GM18505 (cell line): ENCODE results near the gene CCT6A.
"Not testable (repeated sequence)": the region's sequence is repeated elsewhere in the genome, so short reads cannot be mapped to it uniquely, and the experiment has no call there.

Experiments
- ATAC-seq: cut with Tn5 transposase; IDR thresholded peaks from one replicate; pipeline ENCODE4 v1.9.1; 2021; ENCODE audit not compliant: unreplicated experiment
- POLR2A ChIP-seq: IDR thresholded peaks from 4 replicates; pipeline ENCODE4 v1.6.1; 2011; ENCODE audit warnings: borderline replicate concordance; ENCODE audit not compliant: insufficient read depth, insufficient read length; ENCODE audit errors: extremely low read depth

Gene CCT6A

GRCh38 chr7:56033671-56034432, 17.7 kb upstream of the CCT6A start:
- ATAC-seq = peak; percentile 98
- TF ChIP-seq POLR2A = peak; percentile 64

- no peak for TF ChIP-seq POLR2A
- no peak for ATAC-seq
Observed at GRCh38 chr7:56040730-56041129, 10.8 kb upstream of the CCT6A start.

GRCh38 chr7:56045758-56046157, 5.8 kb upstream of the CCT6A start:
- ATAC-seq = not testable (repeated sequence)

GRCh38 chr7:56046721-56047445, 4.7 kb upstream of the CCT6A start:
- ATAC-seq = no peak
- TF ChIP-seq POLR2A = no peak

GRCh38 chr7:56047446-56048116, 4.0 kb upstream of the CCT6A start:
- ATAC-seq = not testable (repeated sequence)

- ATAC-seq = no peak
- TF ChIP-seq POLR2A = no peak
Observed at GRCh38 chr7:56048245-56048644, 3.3 kb upstream of the CCT6A start.

- not testable (repeated sequence) for ATAC-seq
Observed at GRCh38 chr7:56048763-56049162, 2.8 kb upstream of the CCT6A start.

GRCh38 chr7:56051053-56051338, 569 bp upstream of the CCT6A start:
- no peak for ATAC-seq

GRCh38 chr7:56053379-56053778, 1.8 kb downstream of the CCT6A start:
- TF ChIP-seq POLR2A = no peak

More at GRCh38 chr7:56051053-56051338, 569 bp upstream of the CCT6A start:
- no peak for TF ChIP-seq POLR2A

GRCh38 chr7:56053993-56054392, 2.4 kb downstream of the CCT6A start:
- no peak for ATAC-seq
- no peak for TF ChIP-seq POLR2A

More at GRCh38 chr7:56053379-56053778, 1.8 kb downstream of the CCT6A start:
- no peak for ATAC-seq

- ATAC-seq = no peak
- TF ChIP-seq POLR2A = no peak
Observed at GRCh38 chr7:56062382-56062781, 10.8 kb downstream of the CCT6A start.

- ATAC-seq = no peak
- TF ChIP-seq POLR2A = no peak
Observed at GRCh38 chr7:56063500-56063881, 11.9 kb downstream of the CCT6A start.

- ATAC-seq = peak; percentile 87
- peak; percentile 96 for TF ChIP-seq POLR2A
Observed at GRCh38 chr7:56063882-56064625, 12.5 kb downstream of the CCT6A start, which contains the start of gene SUMF2. Gene SUMF2 (plus strand): TSS chr7:56064286. CDS start chr7:56064312, 26 bp downstream.

GRCh38 chr7:56066376-56066775, 14.8 kb downstream of the CCT6A start:
- not testable (repeated sequence) for ATAC-seq
